HG02610 (cell line): ENCODE measurements around the gene DDR1.
"Not testable (repeated sequence)": the region's sequence is repeated elsewhere in the genome, so short reads cannot be mapped to it uniquely, and the experiment has no call there.

ENCODE experiments used
- ATAC-seq: cut with Tn5 transposase; IDR thresholded peaks from one replicate; pipeline ENCODE4 v1.9.1; 2021; ENCODE audit warnings: mild to moderate bottlenecking, moderate library complexity; ENCODE audit not compliant: unreplicated experiment

The DDR1 gene

DNA sequence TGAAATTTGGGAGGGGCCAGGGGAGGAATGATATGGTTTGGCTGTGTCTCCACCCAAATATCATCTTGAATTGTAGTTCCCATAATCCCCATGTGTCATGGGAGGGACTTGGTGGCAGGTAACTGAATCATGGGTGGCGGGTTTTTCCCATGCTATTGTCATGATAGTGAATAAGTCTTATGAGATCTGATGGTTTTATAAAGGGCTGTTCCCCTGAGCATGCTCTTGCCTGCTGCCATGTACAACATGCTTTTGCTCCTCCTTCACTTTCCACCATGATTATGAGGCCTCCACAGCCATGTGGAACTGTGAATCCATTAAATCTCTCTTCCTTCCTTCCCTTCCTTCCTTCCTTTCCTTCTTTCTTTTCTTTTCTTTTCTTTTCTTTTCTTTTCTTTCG lies 31.9 kb upstream of the DDR1 start:
- not testable (repeated sequence) for ATAC-seq

DNA sequence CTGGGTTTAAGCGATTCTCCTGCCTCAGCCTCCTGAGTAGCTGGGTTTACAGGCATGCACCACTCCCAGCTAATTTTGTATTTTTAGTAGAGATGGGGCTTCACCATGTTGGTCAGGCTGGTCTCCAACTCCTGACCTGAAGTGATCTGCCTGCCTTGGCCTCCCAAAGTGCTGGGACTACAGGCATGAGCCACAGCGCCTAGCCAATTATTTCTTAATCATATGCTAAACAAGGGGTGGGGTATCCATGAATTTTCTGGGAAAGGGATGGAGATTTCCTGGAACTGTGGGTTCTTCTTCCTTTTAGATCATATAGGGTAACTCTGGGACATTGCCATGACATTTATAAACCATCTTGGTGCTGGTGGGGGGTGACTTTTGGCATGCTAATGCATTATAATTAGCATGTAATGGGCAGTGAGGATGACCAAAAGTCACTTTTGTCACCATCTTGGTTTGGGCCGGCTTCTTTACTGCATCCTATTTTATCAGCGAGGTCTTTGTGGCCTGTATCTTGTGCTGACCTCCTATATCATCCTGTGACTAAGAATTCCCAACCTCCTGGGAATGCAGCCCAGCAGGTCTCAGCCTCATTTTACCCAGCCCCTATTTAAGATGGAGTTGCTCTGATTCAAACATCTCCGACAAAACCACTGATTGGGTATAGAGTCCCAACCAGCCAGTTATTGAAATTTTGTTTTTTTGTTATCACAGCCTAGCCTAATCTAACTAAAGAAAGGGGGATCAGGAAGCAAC lies 29.9 kb upstream of the DDR1 start:
- no peak for ATAC-seq

GRCh38 chr6:30855429-30856075 lies 28.8 kb upstream of the DDR1 start:
- ATAC-seq: no peak

DNA sequence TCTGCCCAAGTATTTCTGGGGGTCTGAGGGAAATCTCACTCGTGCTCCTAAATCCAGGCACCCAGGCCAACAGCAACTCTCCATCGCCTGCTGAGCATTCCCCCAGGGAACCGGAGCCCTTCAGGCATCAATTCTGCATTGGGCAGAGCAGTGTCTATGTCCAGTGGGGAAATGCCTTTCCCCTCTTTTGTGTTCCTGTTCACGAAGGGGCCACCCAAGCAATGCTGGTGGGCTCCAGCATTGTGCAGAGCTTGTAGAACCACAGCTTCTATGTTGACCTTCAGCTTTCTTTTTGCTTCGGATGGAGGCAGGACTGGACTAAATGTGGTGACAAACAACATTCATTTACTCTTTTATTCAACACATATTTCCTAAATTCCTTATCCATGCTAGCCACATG lies 27.2 kb upstream of the DDR1 start:
- ATAC-seq: no peak

- ATAC-seq: no peak
Observed at GRCh38 chr6:30857549-30857948, 26.8 kb upstream of the DDR1 start.

- ATAC-seq: not testable (repeated sequence)
Observed at GRCh38 chr6:30859726-30860125, 24.6 kb upstream of the DDR1 start.

GRCh38 chr6:30861257-30862048 lies 22.9 kb upstream of the DDR1 start:
- no peak for ATAC-seq

DNA sequence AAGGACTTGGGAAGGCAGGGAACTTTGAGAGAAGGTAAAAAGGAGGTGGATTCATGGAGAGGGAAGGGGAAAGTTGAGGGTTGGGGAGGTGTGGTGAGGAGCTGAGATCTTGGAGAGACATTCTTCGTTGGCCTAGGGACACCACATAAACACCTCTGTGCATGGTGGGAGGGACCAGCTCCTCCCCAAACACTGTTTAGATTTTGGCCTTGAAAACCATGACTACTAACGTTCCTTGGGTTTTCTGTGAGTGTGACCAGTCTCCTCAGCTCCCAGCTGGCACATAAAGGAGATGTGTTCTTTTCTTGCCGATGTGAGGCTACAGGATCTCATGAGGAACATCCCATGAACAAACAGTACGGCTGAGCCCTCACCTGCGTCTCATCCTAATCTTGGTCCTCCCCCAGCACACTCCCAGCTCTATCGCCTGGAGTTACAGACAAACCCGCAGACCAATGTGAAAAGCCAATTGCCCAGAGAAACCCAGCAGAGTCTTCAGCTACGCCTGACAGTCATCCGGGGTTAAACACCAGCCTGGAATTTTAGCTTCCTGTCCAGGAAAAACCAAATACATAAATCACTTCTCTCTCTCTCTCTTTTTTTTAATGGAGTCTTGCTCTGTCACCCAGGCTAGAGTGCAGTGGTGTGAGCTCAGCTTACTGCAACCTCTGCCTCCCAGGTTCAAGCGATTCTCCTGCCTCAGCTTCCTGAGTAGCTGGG lies 22.0 kb upstream of the DDR1 start:
- no peak for ATAC-seq

DNA sequence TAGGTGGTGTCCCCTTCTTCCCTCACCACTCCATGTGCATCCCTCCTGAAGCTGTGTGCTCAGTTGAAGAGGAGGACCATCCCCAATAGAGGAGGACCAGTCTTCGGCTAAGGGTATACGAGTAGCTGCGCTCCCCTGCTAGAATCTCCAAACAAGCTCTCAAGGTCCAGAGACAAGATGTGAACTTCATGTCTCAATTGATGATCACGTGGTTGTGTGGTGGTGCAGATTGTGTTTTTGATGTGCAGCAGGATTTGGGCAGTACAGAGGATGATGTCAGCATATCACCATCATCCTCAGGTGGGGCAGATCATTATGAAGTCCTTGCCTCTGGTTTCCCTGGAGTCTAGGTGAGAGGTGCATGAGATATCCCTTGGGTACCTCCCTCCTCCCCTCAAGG lies 20.0 kb upstream of the DDR1 start:
- ATAC-seq: no peak

DNA sequence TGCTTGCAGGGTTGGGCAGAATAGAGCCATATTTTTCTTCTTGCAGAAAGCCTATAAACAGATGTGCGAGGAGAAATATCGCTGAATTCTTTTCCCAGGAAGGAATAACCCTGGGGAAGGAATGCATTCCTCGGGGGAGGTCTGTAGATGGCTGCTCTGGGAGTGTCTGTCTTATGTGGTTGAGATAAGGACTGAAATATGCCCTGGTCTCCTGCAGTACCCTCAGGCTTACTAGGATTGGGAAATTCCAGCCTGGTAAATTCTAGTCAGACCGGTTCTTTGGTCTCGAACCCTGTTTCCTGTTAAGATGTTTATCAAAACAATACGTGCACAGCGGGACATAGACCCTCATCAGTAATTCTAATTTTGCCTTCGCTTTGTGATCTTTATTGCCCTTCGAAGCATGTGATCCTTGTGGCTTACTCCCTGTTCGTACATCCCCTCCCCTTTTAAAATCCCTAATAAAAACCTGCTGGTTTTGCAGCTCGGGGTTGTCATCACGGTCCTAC lies 15.0 kb upstream of the DDR1 start:
- ATAC-seq: not testable (repeated sequence)

- no peak for ATAC-seq
Observed at GRCh38 chr6:30870546-30870945, 13.8 kb upstream of the DDR1 start.

DNA sequence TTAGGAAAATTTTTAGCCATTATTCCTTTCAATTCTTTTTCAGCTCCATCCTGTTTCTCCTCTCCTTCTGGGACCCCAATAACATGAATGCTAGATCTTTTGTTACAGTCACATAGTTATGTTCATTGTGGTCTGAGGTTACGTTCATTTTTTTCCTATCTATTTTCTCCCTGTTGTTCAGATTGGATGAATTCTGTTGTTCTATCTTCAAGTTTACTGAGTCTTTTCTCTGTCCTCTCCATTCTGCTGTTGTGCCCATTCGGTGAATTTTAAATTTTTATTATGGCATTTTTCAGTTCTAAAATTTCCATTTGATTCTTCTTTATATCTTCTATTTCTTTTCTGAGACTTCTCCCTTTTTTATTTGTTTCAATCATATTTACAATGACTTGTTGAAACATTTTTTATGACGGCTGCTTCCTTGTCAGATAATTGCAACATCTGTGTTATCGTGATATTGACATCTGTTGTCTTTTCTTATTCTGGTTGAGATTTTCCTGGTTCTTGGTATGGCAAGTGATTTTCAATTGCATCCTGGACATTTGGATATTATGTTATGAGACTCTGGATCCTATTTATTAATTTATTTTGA lies 12.6 kb upstream of the DDR1 start:
- no peak for ATAC-seq

- ATAC-seq: no peak
Observed at GRCh38 chr6:30873137-30873640, 11.1 kb upstream of the DDR1 start.

DNA sequence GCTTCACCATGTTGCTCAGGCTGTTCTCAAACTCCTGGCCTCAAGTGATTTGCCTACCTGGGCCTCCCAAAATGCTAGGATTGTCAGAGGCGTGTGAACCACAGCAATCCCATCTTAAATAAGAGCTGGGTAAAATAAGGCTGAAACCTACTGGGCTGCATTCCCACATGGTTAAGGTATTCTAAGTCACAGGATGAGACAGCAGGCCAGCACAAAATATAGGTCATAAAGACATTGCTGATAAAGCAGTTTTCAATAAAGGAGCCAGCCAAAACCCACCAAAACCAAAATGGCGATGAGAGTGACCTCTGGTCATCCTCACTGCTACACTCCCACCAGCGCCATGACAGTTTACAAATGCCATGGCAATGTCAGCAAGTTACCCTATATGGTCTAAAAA lies 10.5 kb upstream of the DDR1 start:
- ATAC-seq: not testable (repeated sequence)

- no peak for ATAC-seq
Observed at GRCh38 chr6:30875244-30876038, 8.9 kb upstream of the DDR1 start.

DNA sequence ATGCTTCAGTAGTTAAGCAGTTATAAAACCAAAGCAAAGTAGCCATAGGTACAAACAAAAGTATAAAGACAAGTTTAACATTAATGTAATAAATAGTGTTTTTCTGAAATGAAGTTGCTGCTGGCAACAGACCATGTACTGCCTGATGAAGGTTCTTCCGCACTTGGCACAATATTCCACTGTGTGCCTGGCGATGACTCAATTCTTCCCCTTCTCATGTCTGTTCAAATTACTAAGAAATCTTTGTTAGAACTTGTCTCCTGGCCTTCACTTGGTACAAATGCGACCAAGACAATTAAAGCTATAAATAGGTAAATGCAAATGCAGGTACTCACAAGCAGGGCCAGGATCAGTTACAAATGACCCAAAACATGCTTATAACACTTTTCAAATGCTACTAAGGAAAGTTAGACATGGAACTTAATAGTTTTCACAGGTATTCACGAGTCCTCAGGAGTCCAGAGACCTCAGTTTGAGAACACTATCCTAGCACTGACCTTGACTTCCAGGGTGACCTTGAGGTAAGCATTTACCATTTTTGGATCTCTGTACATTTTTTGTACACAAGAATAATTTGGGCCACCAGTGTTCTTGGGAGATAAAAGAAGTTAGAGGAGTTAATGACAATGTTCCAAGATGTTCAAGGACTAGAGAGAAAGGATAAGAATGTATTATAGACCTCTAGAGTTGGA lies 8.1 kb upstream of the DDR1 start:
- no peak for ATAC-seq

GRCh38 chr6:30877419-30878262 lies 6.7 kb upstream of the DDR1 start:
- ATAC-seq: peak; percentile 40
